ENCODE results near the gene TTC22.
"Not testable (repeated sequence)": the region's sequence is repeated elsewhere in the genome, so short reads cannot be mapped to it uniquely, and the experiment has no call there.

The TTC22 gene

GRCh38 chr1:54795356-54795665, 5.8 kb downstream of the TTC22 start:
- no peak overlapping the region for H3K4me3 ChIP-seq (ENCODE audit: low read length)
- TF ChIP-seq ZNF274 (IDR thresholded peaks at IDR 0.05; ENCODE audit: low read depth, low read length) = no peak

DNA sequence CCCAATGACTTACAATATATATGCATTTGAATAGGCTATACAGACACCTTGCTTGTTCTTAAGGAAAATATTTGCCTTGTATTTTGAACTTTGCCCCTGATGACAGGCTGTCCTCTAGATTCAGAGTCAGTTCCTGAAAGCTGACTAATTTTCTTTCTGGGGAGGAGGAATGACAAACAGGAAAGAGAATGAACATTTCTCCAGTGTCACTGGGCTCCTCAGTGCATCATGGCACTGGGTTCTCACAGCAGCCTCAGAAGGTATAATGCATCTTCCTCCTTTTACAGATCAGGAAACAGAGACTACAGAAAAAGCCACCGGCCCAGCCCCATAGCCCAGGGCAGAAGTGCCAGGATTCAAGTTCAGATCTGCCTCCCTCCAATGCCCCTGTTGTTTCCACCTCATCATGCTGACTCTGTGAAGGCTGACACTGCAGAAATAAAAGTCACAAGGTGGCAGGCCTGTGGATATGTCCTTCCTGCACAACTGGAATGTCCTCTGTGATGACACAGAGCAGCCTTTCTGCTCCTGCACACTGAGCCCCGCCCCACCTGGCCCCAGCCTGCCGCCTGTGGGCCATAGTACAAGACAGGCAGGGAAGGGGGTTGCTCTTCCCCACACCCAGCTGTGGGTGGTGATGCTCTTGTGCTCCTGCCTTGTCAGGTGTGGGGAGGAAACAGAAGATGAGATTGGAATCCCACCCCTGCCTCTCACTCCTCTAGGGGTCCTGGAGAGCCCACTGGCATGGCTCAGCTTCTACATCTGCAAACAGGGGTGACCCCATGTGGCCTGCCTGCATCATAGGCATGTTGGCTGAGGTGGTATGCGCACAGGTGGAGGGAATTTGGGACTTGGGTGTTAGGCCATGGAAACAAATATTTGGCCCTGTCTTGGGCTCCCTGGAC, 6.4 kb downstream of the TTC22 start:
- H3K4me3 ChIP-seq (ENCODE audit: low read length) = no peak overlapping the region
- TF ChIP-seq ZNF274 (IDR thresholded peaks at IDR 0.05; ENCODE audit: low read depth, low read length) = no peak

DNA sequence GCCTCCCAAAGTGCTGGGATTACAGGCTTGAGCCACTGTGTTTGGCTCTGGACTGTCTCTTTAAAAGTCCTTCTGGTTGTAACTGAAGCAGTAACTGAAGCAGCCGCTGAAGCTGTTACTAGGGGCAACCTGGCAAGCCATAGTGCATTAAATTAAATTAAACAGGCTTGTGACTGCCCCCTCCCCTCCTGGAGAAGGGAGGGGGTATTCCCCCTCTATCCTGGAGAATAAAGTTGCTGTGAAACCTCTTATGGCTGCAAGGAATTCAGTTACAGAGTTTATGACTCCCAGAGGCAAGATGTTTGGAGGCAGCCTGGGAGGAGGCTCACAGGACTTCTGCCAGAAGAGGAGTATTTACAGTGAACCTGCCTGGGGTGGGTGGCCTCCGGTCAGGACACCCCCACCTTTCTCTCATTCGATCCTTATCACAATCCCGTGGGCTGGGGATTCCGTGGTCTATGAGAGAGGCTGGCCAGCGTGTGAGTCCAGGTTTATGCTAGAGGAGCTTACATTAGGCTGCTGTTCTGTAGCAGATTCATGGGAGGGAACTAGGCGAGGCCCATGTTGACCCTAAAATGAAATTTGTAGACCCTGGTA, 8.3 kb downstream of the TTC22 start:
- H3K4me3 ChIP-seq (ENCODE audit: low read length) = no peak overlapping the region
- no peak for TF ChIP-seq ZNF274 (IDR thresholded peaks at IDR 0.05; ENCODE audit: low read depth, low read length)

DNA sequence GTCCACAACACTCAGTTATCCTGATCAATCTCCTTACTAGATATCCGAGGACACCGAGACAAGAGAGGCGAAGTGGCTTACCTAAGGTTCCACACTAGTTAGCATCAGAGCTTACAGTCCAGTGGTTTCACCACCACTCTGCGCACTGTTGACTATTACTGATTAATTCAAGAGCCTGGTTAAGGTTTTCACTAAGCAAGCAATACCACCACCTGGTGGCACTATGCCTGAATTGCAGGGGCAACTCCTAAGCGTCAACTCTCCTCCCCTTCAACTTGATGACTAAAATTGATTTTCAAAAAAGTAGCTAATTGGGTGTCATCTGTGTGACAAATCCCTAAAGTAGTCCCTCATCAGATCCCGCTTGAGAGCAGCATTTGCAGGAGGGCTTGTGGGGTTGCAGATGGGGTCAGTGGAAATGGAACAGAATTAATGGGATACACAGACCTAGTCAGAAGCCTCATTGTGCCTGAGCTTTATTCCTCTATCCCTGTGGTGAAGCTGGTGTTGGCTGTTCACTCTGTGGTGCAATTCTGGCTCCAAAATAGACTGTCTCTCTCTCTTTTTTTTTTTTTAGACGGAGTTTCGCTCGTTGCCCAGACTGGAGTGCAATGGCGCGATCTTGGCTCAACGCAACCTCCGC, 9.1 kb downstream of the TTC22 start:
- H3K4me3 ChIP-seq (ENCODE audit: low read length) = no peak overlapping the region
- TF ChIP-seq ZNF274 (IDR thresholded peaks at IDR 0.05; ENCODE audit: low read depth, low read length) = no peak

- no peak for TF ChIP-seq ZNF274 (IDR thresholded peaks at IDR 0.05; ENCODE audit: low read depth, low read length)
- H3K4me3 ChIP-seq (ENCODE audit: low read length) = no peak overlapping the region
Observed at GRCh38 chr1:54788459-54788858, 12.7 kb downstream of the TTC22 start.

DNA sequence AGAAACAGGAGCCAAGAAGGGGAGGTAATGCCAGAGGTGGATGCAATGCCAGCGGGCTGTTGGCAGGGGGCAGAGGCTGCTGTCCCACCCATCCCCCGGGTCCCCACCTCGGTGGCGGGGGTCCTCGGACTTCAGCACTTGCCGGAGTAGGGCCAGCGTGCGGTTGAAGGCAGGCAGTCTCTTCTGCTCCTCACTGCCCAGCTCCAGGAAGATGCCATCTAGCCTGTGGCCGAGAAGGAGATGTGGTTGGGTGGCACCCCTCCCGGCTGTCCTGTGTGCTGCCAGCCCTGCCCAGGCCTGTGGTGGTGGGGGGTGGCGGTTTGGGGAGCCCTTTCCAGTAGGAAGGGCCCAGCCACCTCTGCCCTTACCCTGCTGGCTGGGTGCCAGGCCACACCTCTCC, 13.5 kb downstream of the TTC22 start:
- H3K4me3 ChIP-seq (ENCODE audit: low read length) = no peak overlapping the region
- no peak for TF ChIP-seq ZNF274 (IDR thresholded peaks at IDR 0.05; ENCODE audit: low read depth, low read length)

GRCh38 chr1:54786778-54787177, 14.3 kb downstream of the TTC22 start:
- no peak for TF ChIP-seq ZNF274 (IDR thresholded peaks at IDR 0.05; ENCODE audit: low read depth, low read length)
- H3K4me3 ChIP-seq (ENCODE audit: low read length) = no peak overlapping the region

DNA sequence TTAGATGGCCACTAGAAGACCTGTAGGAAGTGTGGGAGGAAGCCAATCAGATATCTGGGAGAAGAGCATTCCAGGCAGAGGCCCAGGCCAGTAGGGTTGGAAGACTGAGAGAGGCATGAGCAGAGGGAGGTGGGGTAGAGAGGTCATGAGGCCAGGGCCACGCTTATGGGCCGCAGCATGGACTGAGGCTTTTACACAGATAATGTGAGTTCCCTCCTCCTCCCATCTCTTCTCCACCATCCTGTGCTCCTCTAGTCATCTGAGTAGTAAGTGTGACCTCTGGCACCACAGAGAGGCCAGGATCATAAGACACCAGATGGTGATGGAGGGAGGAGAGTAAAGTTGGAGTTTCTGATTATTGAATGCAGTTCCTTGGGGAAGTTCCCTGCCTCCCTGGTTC, 17.1 kb downstream of the TTC22 start:
- no peak overlapping the region for H3K4me3 ChIP-seq (ENCODE audit: low read length)
- no peak for TF ChIP-seq ZNF274 (IDR thresholded peaks at IDR 0.05; ENCODE audit: low read depth, low read length)

- TF ChIP-seq ZNF274 (IDR thresholded peaks at IDR 0.05; ENCODE audit: low read depth, low read length) = no peak
- H3K4me3 ChIP-seq (ENCODE audit: low read length) = no peak overlapping the region
Observed at GRCh38 chr1:54782588-54782987, 18.5 kb downstream of the TTC22 start.

DNA sequence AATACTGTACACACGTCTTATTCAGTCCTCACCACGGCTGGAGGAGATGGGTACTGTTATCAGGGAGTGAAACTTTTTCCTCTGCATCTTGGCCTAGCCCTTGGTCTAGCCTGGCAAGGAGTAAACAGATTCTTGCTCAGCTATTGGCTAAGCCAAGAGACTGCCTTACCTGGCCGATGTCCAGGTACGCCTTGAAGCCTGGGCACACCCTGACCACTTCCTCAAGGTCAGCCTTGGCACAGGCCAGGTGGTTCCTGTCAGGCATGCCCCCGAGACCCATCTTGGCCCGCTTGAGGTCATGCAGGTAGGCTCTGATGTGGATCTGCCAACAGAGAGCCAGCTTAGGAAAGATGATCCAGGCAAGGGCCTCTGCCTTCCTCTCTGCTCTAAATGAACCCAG, 19.0 kb downstream of the TTC22 start:
- H3K4me3 ChIP-seq (ENCODE audit: low read length) = no peak overlapping the region
- no peak for TF ChIP-seq ZNF274 (IDR thresholded peaks at IDR 0.05; ENCODE audit: low read depth, low read length)

GRCh38 chr1:54781023-54781723, 19.9 kb downstream of the TTC22 start:
- no peak overlapping the region for H3K4me3 ChIP-seq (ENCODE audit: low read length)
- TF ChIP-seq ZNF274 (IDR thresholded peaks at IDR 0.05; ENCODE audit: low read depth, low read length) = no peak

- no peak for TF ChIP-seq ZNF274 (IDR thresholded peaks at IDR 0.05; ENCODE audit: low read depth, low read length)
- no peak overlapping the region for H3K4me3 ChIP-seq (ENCODE audit: low read length)
Observed at GRCh38 chr1:54777431-54777830, 23.7 kb downstream of the TTC22 start.

- TF ChIP-seq ZNF274 (IDR thresholded peaks at IDR 0.05; ENCODE audit: low read depth, low read length) = no peak
- H3K4me3 ChIP-seq (ENCODE audit: low read length) = no peak overlapping the region
Observed at GRCh38 chr1:54777011-54777410, 24.1 kb downstream of the TTC22 start.

DNA sequence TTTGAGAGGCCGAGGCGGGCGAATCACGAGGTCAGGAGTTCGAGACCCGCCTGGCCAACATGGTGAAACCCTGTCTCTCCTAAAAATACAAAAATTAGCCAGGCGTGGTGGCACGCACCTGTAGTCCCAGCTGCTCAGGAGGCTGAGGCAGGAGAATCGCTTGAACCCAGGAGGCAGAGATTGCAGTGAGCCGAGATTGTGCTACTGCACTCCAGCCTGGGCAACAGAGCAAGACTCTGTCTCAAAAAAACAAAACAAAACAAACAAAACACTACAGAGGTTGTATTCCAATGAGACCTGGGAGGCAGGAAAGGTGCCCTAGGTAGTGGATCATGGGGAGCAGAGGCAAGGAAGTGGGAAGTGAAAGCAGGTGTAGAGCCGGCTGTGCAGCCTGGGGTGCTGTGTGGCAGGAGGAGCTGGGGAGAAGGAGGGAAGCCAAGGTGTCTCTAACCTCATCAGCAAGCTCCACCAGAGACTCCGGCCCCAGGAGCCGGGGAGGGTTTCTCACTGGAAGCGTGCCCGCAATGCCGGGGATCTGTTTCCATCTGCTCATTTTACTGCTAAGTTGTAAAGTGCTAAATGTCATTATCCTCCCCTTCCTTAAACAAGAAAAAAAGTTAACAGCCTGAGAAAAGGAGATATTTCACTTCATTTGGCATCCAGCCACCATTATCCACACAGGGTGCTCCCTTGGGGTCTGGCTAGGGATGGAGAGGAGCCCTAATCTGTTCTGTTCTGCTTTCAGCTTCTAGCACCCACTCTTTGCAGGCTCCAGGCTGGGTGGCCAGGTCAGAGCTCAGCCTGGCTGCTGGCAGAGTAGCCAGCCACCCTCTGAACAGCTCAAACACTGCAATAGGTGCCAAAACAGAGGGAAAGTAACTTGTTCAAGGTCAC, 25.0 kb downstream of the TTC22 start:
- not testable (repeated sequence) for H3K4me3 ChIP-seq (ENCODE audit: low read length)
